Panc1 (cell line): ENCODE measurements around the gene PCDHB10. TPM values are rescaled to one million over a fixed set of nuclear protein-coding genes. Genes with fewer than 3 reads are reported as not detected.
"Not testable (repeated sequence)": the region's sequence is repeated elsewhere in the genome, so short reads cannot be mapped to it uniquely, and the experiment has no call there.

Experiments used
- ATAC-seq: fragments of 200-7000 bp; cut with Tn5 transposase; 2 replicates; pipeline ENCODE4 v1.9.1; 2020; ENCODE audit warnings: mild to moderate bottlenecking, moderate library complexity
- BruUV-seq: library from RNA; stranded (reverse); fragments of 400-500 nt; replicated peaks from 2 replicates; lab custom pipeline; 2021; lab: Mats Ljungman, UMichigan
- CTCF ChIA-PET: fragments of 300-600 bp; sonication (Branson Sonifier 250); formaldehyde crosslinking; loops from one replicate; lab custom pipeline; 2022; ENCODE audit warnings: antibody characterized with exemption; lab: Charles Lee
- POLR2A ChIA-PET: fragments of 300-600 bp; sonication (Branson Sonifier 250); formaldehyde crosslinking; loops from one replicate; lab custom pipeline; 2022; ENCODE audit warnings: antibody characterized with exemption; lab: Charles Lee
- DNase-seq: peaks from one replicate; pipeline ENCODE4 v3.0.0-alpha.2; 2010; ENCODE audit warnings: low read depth, low spot score
- H3K27ac ChIP-seq: 2 replicates; pipeline ENCODE4 v1.5.1; 2011; ENCODE audit warnings: mild to moderate bottlenecking, low read length, inconsistent platforms
- H3K27me3 ChIP-seq: fragments of 200-500 bp; sonication (Bioruptor generic); 2 replicates; pipeline ENCODE4 v1.6.0; 2014; ENCODE audit warnings: low read length, inconsistent platforms; ENCODE audit not compliant: control insufficient read depth, insufficient read depth
- H3K36me3 ChIP-seq: fragments of 200-500 bp; sonication (Bioruptor generic); 2 replicates; pipeline ENCODE4 v1.5.1; 2014; ENCODE audit warnings: inconsistent platforms, mild to moderate bottlenecking, low read length, moderate library complexity; ENCODE audit not compliant: control insufficient read depth, insufficient read depth
- H3K4me1 ChIP-seq: 2 replicates; pipeline ENCODE4 v1.5.1; 2011; ENCODE audit warnings: inconsistent platforms, mild to moderate bottlenecking, low read length, moderate library complexity; ENCODE audit not compliant: control insufficient read depth, insufficient read depth
- H3K4me3 ChIP-seq, 2 experiments: 2 replicates each; pipeline ENCODE4 v1.5.1; 2011 to 2012; ENCODE audit warnings: low read depth in 2 of 2, low read length in 2 of 2, mild to moderate bottlenecking in 2 of 2, inconsistent platforms in 1 of 2, moderate library complexity in 1 of 2
- H3K9me3 ChIP-seq: fragments of 200-500 bp; sonication (Bioruptor generic); 2 replicates; pipeline ENCODE4 v1.5.1; 2014; ENCODE audit warnings: low read depth, mild to moderate bottlenecking, inconsistent platforms, low read length, moderate library complexity; ENCODE audit not compliant: control insufficient read depth, insufficient read depth
- POLR2AphosphoS5 ChIP-seq: IDR thresholded peaks from 2 replicates; pipeline ENCODE4 v1.6.1; 2012; ENCODE audit warnings: mild to moderate bottlenecking, low read depth, low read length, moderate library complexity
- TCF7L2 ChIP-seq: IDR thresholded peaks from 2 replicates; pipeline ENCODE4 v1.6.1; 2011; ENCODE audit warnings: mild to moderate bottlenecking, low read depth, low read length, inconsistent platforms
- in situ Hi-C: cut with HindIII; loops from 2 replicates; pipeline ENCODE4 v1.10.0; 2016; ENCODE audit warnings: low sequenced_read_pairs, low pct_unique_long_range_greater_than_20kb
- intact Hi-C: fragments of 100-400 bp; cut with micrococcal nuclease; formaldehyde crosslinking; loops from one replicate; pipeline ENCODE4 v1.10.0; 2022; ENCODE audit not compliant: unreplicated experiment
- total RNA-seq: library from RNA; stranded (reverse); gene quantifications from one replicate; pipeline ENCODE4 v1.2.1, GENCODE V29; 2021; ENCODE audit not compliant: unreplicated experiment
- TF ChIP-seq, protein P1 (sequence below): fragments of 450-650 bp; IDR thresholded peaks from 2 replicates; pipeline ENCODE4 v1.5.1; 2017; ENCODE audit warnings: mild to moderate bottlenecking

The PCDHB10 gene
- total RNA-seq, 1 experiment from 2014 or later = 0.72 TPM

DNA sequence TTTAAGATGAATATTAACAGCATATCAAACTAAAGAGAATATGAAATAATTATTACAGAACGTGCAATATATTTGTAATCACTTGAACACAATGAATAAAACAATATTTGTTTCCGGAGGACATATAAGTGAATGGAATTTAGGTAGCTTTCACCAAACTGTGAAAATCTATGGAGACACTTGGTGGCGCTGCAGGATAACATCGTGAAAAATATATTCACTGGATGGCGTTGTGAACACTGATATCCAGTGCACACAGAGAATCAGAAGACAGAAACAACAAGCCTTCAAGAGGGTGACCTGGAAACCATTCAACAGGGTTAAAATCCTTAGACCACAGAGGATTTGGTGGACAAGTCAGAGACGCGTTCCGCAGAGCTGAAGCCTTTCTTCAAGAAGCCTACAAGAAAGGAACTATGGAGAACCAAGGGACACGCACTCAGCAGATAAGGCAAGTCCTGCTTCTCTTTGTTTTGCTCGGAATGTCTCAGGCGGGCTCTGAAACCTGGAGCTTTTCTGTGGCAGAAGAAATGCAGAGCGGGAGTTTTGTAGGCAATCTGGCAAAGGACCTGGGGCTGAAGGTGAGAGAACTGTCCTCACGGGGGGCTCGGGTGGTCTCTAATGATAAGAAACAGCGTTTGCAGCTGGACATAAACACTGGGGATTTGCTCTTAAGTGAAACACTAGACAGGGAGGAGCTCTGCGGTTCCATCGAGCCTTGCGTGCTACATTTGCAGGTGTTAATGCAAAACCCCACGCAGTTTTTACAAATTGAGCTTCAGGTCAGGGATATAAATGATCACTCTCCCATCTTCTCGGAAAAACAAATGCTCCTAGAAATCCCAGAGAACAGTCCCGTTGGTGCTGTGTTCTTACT lies 7.4 kb downstream of the PCDHB10 start, which contains the start of gene PCDHB11:
Gene PCDHB11 (plus strand): TSS at position 269 of the 877 bp plus-strand sequence. CDS start 148 bp downstream, at position 417.
- POLR2A ChIA-PET = interaction anchor here (0.5 kb wide), 1 partner anchor 46 kb away, joined by 7 read pairs; no protein-coding TSS in a partner anchor
- peak; percentile 32 for DNase-seq
- H3K9me3 ChIP-seq = peaks cover 16% of the 10 kb centered on the region; the same call in 1 of the 2 replicates
- CTCF ChIA-PET = interaction anchor here (0.6 to 2.0 kb wide), 8 partner anchors 9 to 364 kb away, joined by 3 to 8 read pairs (median 5); partner anchors contain the start of genes PCDHB12, PCDHB14, PCDHB2 and PCDHB8
- BruUV-seq = no TSS peak
- no peak within 1 kb of the TSS for H3K27ac ChIP-seq
- intact Hi-C loops = no loop called here
- TF ChIP-seq TCF7L2 = no peak
- TF ChIP-seq, protein P1, sequence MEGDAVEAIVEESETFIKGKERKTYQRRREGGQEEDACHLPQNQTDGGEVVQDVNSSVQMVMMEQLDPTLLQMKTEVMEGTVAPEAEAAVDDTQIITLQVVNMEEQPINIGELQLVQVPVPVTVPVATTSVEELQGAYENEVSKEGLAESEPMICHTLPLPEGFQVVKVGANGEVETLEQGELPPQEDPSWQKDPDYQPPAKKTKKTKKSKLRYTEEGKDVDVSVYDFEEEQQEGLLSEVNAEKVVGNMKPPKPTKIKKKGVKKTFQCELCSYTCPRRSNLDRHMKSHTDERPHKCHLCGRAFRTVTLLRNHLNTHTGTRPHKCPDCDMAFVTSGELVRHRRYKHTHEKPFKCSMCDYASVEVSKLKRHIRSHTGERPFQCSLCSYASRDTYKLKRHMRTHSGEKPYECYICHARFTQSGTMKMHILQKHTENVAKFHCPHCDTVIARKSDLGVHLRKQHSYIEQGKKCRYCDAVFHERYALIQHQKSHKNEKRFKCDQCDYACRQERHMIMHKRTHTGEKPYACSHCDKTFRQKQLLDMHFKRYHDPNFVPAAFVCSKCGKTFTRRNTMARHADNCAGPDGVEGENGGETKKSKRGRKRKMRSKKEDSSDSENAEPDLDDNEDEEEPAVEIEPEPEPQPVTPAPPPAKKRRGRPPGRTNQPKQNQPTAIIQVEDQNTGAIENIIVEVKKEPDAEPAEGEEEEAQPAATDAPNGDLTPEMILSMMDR = peak; percentile 81
- ATAC-seq = peak; percentile 94
- no peaks in the 10 kb centered on the region; the same call in 1 of the 2 replicates for H3K27me3 ChIP-seq
- H3K4me3 ChIP-seq = peak within 1 kb of the TSS; percentile 41 to 65
- no peaks in the 10 kb centered on the region for H3K4me1 ChIP-seq
- no peaks in the 10 kb centered on the region for H3K36me3 ChIP-seq
- in situ Hi-C loops = loop anchor here (25.0 kb wide), 2 partner anchors 112 to 138 kb away; partner anchors contain the start of genes PCDHB2, PCDHGA1, PCDHGA2 and PCDHGA3

DNA sequence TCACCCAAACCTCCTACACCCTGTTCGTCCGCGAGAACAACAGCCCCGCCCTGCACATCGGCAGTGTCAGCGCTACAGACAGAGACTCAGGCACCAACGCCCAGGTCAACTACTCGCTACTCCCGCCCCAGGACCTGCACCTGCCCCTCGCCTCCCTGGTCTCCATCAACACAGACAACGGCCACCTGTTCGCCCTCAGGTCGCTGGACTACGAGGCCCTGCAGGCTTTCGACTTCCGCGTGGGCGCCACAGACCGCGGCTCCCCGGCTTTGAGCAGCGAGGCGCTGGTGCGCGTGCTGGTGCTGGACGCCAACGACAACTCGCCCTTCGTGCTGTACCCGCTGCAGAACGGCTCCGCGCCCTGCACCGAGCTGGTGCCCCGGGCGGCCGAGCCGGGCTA lies 9.0 kb downstream of the PCDHB10 start:
- BruUV-seq, H3K4me1 ChIP-seq, H3K9me3 ChIP-seq, H3K4me3 ChIP-seq, intact Hi-C loops, ATAC-seq, H3K36me3 ChIP-seq, H3K27ac ChIP-seq, H3K27me3 ChIP-seq, POLR2A ChIA-PET, in situ Hi-C loops, CTCF ChIA-PET, DNase-seq: not testable (repeated sequence)

GRCh38 chr5:141201646-141202045 lies 9.5 kb downstream of the PCDHB10 start:
- H3K4me3 ChIP-seq, POLR2A ChIA-PET, BruUV-seq, intact Hi-C loops, H3K27ac ChIP-seq, in situ Hi-C loops, H3K27me3 ChIP-seq, H3K4me1 ChIP-seq, DNase-seq, CTCF ChIA-PET, ATAC-seq, H3K36me3 ChIP-seq, H3K9me3 ChIP-seq: not testable (repeated sequence)

GRCh38 chr5:141208478-141208877 lies 16.3 kb downstream of the PCDHB10 start, which contains the start of gene PCDHB12:
Gene PCDHB12 (plus strand): TSS chr5:141208719. CDS start chr5:141208908, 189 bp downstream.
- Histone ChIP-seq H3K27me3 (peaks cover 9% of the 10 kb centered on the region), H3K9me3 (no peaks in the 10 kb centered on the region), H3K4me1 (no peaks in the 10 kb centered on the region), H3K4me3 (no peak within 1 kb of the TSS; a peak in 1 of 4 replicates), H3K36me3 (no peaks in the 10 kb centered on the region), H3K27ac (no peak within 1 kb of the TSS)
- ATAC-seq = no peak
- TF ChIP-seq, protein P1 = peak; percentile 67
- TF ChIP-seq POLR2AphosphoS5 = no peak
- no TSS peak for BruUV-seq
- in situ Hi-C loops = no loop called here
- no peak for DNase-seq
- intact Hi-C loops = loop anchor here (5.0 kb wide), 1 partner anchor 349 kb away; no protein-coding TSS in a partner anchor
- POLR2A ChIA-PET = no interaction called here
- CTCF ChIA-PET = interaction anchor here (1.0 to 1.2 kb wide), 2 partner anchors 8 to 112 kb away, joined by 3 to 4 read pairs; partner anchors contain the start of gene TAF7

GRCh38 chr5:141210281-141210680 lies 18.1 kb downstream of the PCDHB10 start:
- POLR2A ChIA-PET, H3K9me3 ChIP-seq, H3K4me1 ChIP-seq, H3K27me3 ChIP-seq, DNase-seq, CTCF ChIA-PET, in situ Hi-C loops, BruUV-seq, H3K27ac ChIP-seq, ATAC-seq, H3K36me3 ChIP-seq, intact Hi-C loops, H3K4me3 ChIP-seq: not testable (repeated sequence)
